ENCODE measurements around the gene CCDC157. TPM values are rescaled to one million over a fixed set of nuclear protein-coding genes. Genes with fewer than 3 reads are reported as not detected.

Gene CCDC157
- total and polyA plus RNA-seq, 7 experiments from 2014 or later: 1.4 to 6.9 (median 2.3) TPM

GRCh38 chr22:30382340-30382739 is 25.5 kb downstream of the CCDC157 start:
- Histone ChIP-seq H3K27ac (ENCODE audit: low read depth, low read length) (no peak overlapping the region), H3K36me3 (ENCODE audit: control insufficient read depth in 2 of 3, insufficient read depth in 3 of 3, low read length in 3 of 3) (no peaks in the 10 kb centered on the region), H3K27me3 (ENCODE audit: control insufficient read depth in 2 of 2, insufficient read depth in 2 of 2, low read length in 2 of 2) (no peaks in the 10 kb centered on the region), H3K4me3 (ENCODE audit: low read length) (no peak overlapping the region), H3K9me3 (ENCODE audit: control insufficient read depth in 2 of 3, low read length in 3 of 3) (no peaks in the 10 kb centered on the region), H3K4me1 (ENCODE audit: control insufficient read depth in 2 of 2, insufficient read depth in 2 of 2, low read length in 2 of 2) (peaks cover 0 to under 1% of the 10 kb centered on the region in 2 donors)
- H3K4me1 Mint-ChIP-seq: peaks cover 4 to 11% (median 6%) of the 10 kb centered on the region in 7 donors
- ChIA-PET CTCF (interaction anchor here (1.5 to 4.0 kb wide), 2 partner anchors 94 to 275 kb away, joined by 5 to 33 read pairs; partner anchors contain the start of gene CASTOR1), POLR2A (interaction anchor here (0.8 kb wide), 1 partner anchor 88 kb away, joined by 3 read pairs; no protein-coding TSS in a partner anchor)
- ATAC-seq (no peak), DNase-seq (no peak)
- peaks cover 0 to 2% (median 0%) of the 10 kb centered on the region in 5 donors for H3K36me3 Mint-ChIP-seq
- intact Hi-C loops (cut with micrococcal nuclease): no loop called here
- H3K27ac Mint-ChIP-seq: no peak overlapping the region
- no peaks in the 10 kb centered on the region for H3K9me3 Mint-ChIP-seq
- H3K27me3 Mint-ChIP-seq: peaks cover 0 to under 1% (median 0%) of the 10 kb centered on the region in 5 donors
- H3K4me3 Mint-ChIP-seq: no peak overlapping the region

- ChIA-PET CTCF (interaction anchor here (0.9 to 4.0 kb wide), 4 partner anchors 9 to 276 kb away, joined by 3 to 33 read pairs (median 4); partner anchors contain the start of genes CASTOR1 and SF3A1), POLR2A (interaction anchor here (0.8 to 10.1 kb wide), 2 partner anchors 88 to 93 kb away, joined by 3 to 84 read pairs; partner anchors contain the start of gene CASTOR1)
- ATAC-seq (no peak), DNase-seq (no peak)
- Histone ChIP-seq H3K9me3 (ENCODE audit: control insufficient read depth in 2 of 3, low read length in 3 of 3) (no peaks in the 10 kb centered on the region), H3K36me3 (ENCODE audit: control insufficient read depth in 2 of 3, insufficient read depth in 3 of 3, low read length in 3 of 3) (no peaks in the 10 kb centered on the region), H3K27ac (ENCODE audit: low read depth, low read length) (no peak overlapping the region), H3K27me3 (ENCODE audit: control insufficient read depth in 2 of 2, insufficient read depth in 2 of 2, low read length in 2 of 2) (no peaks in the 10 kb centered on the region), H3K4me3 (ENCODE audit: low read length) (no peak overlapping the region), H3K4me1 (ENCODE audit: control insufficient read depth in 2 of 2, insufficient read depth in 2 of 2, low read length in 2 of 2) (peaks cover 3 to 4% of the 10 kb centered on the region in 2 donors)
- Mint-ChIP-seq H3K27ac (peak overlapping the region in 1 of 9 donors; percentile 49), H3K9me3 (no peaks in the 10 kb centered on the region), H3K36me3 (peaks cover 0 to 2% (median 0%) of the 10 kb centered on the region in 5 donors), H3K4me3 (no peak overlapping the region), H3K27me3 (peaks cover 0 to 4% (median 0%) of the 10 kb centered on the region in 5 donors), H3K4me1 (peaks cover 6 to 14% (median 9%) of the 10 kb centered on the region in 7 donors)
- intact Hi-C loops (cut with micrococcal nuclease): no loop called here
Measured at GRCh38 chr22:30383061-30383460, 26.3 kb downstream of the CCDC157 start.

- ATAC-seq (no peak), DNase-seq (no peak)
- Histone ChIP-seq H3K27me3 (ENCODE audit: control insufficient read depth in 2 of 2, insufficient read depth in 2 of 2, low read length in 2 of 2) (no peaks in the 10 kb centered on the region), H3K4me3 (ENCODE audit: low read length) (no peak overlapping the region), H3K36me3 (ENCODE audit: control insufficient read depth in 2 of 3, insufficient read depth in 3 of 3, low read length in 3 of 3) (no peaks in the 10 kb centered on the region), H3K4me1 (ENCODE audit: control insufficient read depth in 2 of 2, insufficient read depth in 2 of 2, low read length in 2 of 2) (peaks cover 3 to 4% of the 10 kb centered on the region in 2 donors), H3K27ac (ENCODE audit: low read depth, low read length) (no peak overlapping the region), H3K9me3 (ENCODE audit: control insufficient read depth in 2 of 3, low read length in 3 of 3) (no peaks in the 10 kb centered on the region)
- POLR2A ChIA-PET: interaction anchor here (0.7 to 10.1 kb wide), 4 partner anchors 11 to 123 kb away, joined by 3 to 84 read pairs (median 5); partner anchors contain the start of genes CASTOR1, CCDC157, SEC14L2 and SF3A1
- intact Hi-C loops (cut with micrococcal nuclease): loop anchor here in 1 of 2 donors (2.0 kb wide), 2 partner anchors 59 to 121 kb away; partner anchors contain the start of gene TBC1D10A
- Mint-ChIP-seq H3K27ac (peak overlapping the region in 2 of 9 donors; percentile 48 to 51), H3K36me3 (no peaks in the 10 kb centered on the region), H3K9me3 (no peaks in the 10 kb centered on the region), H3K4me1 (peaks cover 6 to 14% (median 10%) of the 10 kb centered on the region in 7 donors), H3K27me3 (peaks cover 0 to 4% (median 0%) of the 10 kb centered on the region in 5 donors), H3K4me3 (peak overlapping the region in 8 of 10 donors; percentile 14 to 83 (median 50))
- CTCF ChIA-PET: interaction anchor here (0.6 to 9.0 kb wide), 9 partner anchors 31 to 1157 kb away, joined by 3 to 157 read pairs (median 4); partner anchors contain the start of genes CASTOR1 and OSM
Measured at GRCh38 chr22:30385942-30386341, 29.1 kb downstream of the CCDC157 start.

GRCh38 chr22:30386608-30386959 is 29.8 kb downstream of the CCDC157 start:
- H3K9me3 Mint-ChIP-seq: no peaks in the 10 kb centered on the region
- intact Hi-C loops (cut with micrococcal nuclease): loop anchor here in 1 of 2 donors (2.0 kb wide), 2 partner anchors 60 to 122 kb away; partner anchors contain the start of gene TBC1D10A
- ChIA-PET POLR2A (interaction anchor here (0.9 to 10.1 kb wide), 3 partner anchors 30 to 97 kb away, joined by 3 to 84 read pairs (median 5); partner anchors contain the start of genes CASTOR1, CCDC157 and SF3A1), CTCF (interaction anchor here (0.7 to 9.0 kb wide), 8 partner anchors 32 to 282 kb away, joined by 3 to 157 read pairs (median 4); partner anchors contain the start of gene CASTOR1)
- no peaks in the 10 kb centered on the region for H3K27me3 ChIP-seq (ENCODE audit: control insufficient read depth in 2 of 2, insufficient read depth in 2 of 2, low read length in 2 of 2)
- peak overlapping the region in 3 of 9 donors; percentile 28 to 60 (median 48) for H3K27ac Mint-ChIP-seq
- peaks cover 11 to 19% (median 16%) of the 10 kb centered on the region in 7 donors for H3K4me1 Mint-ChIP-seq
- H3K4me3 ChIP-seq (ENCODE audit: low read length): no peak overlapping the region
- H3K36me3 Mint-ChIP-seq: no peaks in the 10 kb centered on the region
- H3K4me1 ChIP-seq (ENCODE audit: control insufficient read depth in 2 of 2, insufficient read depth in 2 of 2, low read length in 2 of 2): peaks cover 3 to 9% of the 10 kb centered on the region in 2 donors
- H3K9me3 ChIP-seq (ENCODE audit: control insufficient read depth in 2 of 3, low read length in 3 of 3): no peaks in the 10 kb centered on the region
- DNase-seq: no peak
- H3K27me3 Mint-ChIP-seq: peaks cover 0 to 4% (median 0%) of the 10 kb centered on the region in 5 donors
- no peaks in the 10 kb centered on the region for H3K36me3 ChIP-seq (ENCODE audit: control insufficient read depth in 2 of 3, insufficient read depth in 3 of 3, low read length in 3 of 3)
- H3K27ac ChIP-seq (ENCODE audit: low read depth, low read length): no peak overlapping the region
- H3K4me3 Mint-ChIP-seq: peak overlapping the region; percentile 44 to 83 (median 77)
- no peak for ATAC-seq

- ATAC-seq (peak; percentile 97), DNase-seq (peak; percentile 55 to 92 (median 82))
- no peaks in the 10 kb centered on the region for H3K36me3 ChIP-seq (ENCODE audit: control insufficient read depth in 2 of 3, insufficient read depth in 3 of 3, low read length in 3 of 3)
- no peaks in the 10 kb centered on the region for H3K9me3 Mint-ChIP-seq
- POLR2A ChIA-PET: interaction anchor here (0.9 to 10.1 kb wide), 3 partner anchors 31 to 97 kb away, joined by 4 to 84 read pairs (median 5); partner anchors contain the start of genes CASTOR1, CCDC157 and SF3A1
- CTCF ChIA-PET: interaction anchor here (0.7 to 9.0 kb wide), 21 partner anchors 10 to 283 kb away, joined by 3 to 157 read pairs (median 4); partner anchors contain the start of genes CASTOR1 and SEC14L2
- no peaks in the 10 kb centered on the region for H3K9me3 ChIP-seq (ENCODE audit: control insufficient read depth in 2 of 3, low read length in 3 of 3)
- H3K27ac Mint-ChIP-seq: peak within 1 kb of the TSS in 6 of 9 donors; percentile 41 to 86 (median 70)
- no peaks in the 10 kb centered on the region for H3K36me3 Mint-ChIP-seq
- intact Hi-C loops (cut with micrococcal nuclease): loop anchor here (1.0 to 2.0 kb wide), 7 partner anchors 31 to 279 kb away; partner anchors contain the start of genes SF3A1 (in 2 of the 2) and TBC1D10A (in 2 of the 2)
- H3K27me3 ChIP-seq (ENCODE audit: control insufficient read depth in 2 of 2, insufficient read depth in 2 of 2, low read length in 2 of 2): no peaks in the 10 kb centered on the region
- peaks cover 16 to 22% (median 20%) of the 10 kb centered on the region in 7 donors for H3K4me1 Mint-ChIP-seq
- H3K27me3 Mint-ChIP-seq: peaks cover 0 to 4% (median 0%) of the 10 kb centered on the region in 5 donors
- peak within 1 kb of the TSS; percentile 54 to 83 (median 78) for H3K4me3 Mint-ChIP-seq
- no peak within 1 kb of the TSS for H3K4me3 ChIP-seq (ENCODE audit: low read length)
- H3K27ac ChIP-seq (ENCODE audit: low read depth, low read length): peak within 1 kb of the TSS; percentile 26
- peaks cover 3 to 10% of the 10 kb centered on the region in 2 donors for H3K4me1 ChIP-seq (ENCODE audit: control insufficient read depth in 2 of 2, insufficient read depth in 2 of 2, low read length in 2 of 2)
Measured at GRCh38 chr22:30386960-30387827, 30.4 kb downstream of the CCDC157 start, which contains the start of gene RNF215. Gene RNF215 (minus strand): TSS chr22:30387411. CDS start chr22:30387313, 98 bp downstream.

Data from naive thymus-derived CD4-positive, alpha-beta T cell (primary cell).